ENCODE measurements around the gene FAN1. TPM values are rescaled to one million over a fixed set of nuclear protein-coding genes. Genes with fewer than 3 reads are reported as not detected.

The FAN1 gene
- total RNA-seq, 3 donors from 2014 or later, result 15.2 to 27.5 (median 20.4) TPM

DNA sequence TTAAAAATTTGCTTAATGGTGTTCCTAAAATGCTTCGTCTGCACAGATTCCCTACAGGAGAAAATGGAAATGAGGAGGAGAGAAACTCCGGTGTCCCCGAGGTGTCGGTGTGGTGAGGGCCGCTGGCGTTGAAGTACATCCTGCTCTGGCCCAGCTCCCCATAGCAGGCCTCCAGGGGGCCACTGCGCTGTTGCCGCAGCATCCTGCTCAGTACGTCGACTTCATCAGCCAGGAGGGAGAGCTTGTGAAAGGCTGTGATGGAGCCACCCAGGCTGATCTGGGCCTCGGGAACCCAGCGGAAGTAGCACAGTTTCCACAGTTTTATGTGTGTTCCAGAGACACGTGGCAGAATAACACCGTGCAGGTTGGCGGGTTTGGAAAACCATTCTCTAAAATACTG lies 37.8 kb downstream of the FAN1 start:
- H3K4me1 ChIP-seq (ENCODE audit: low read depth), result no peaks in the 10 kb centered on the region
- H3K4me3 ChIP-seq, result no peak overlapping the region
- no peak for TF ChIP-seq CTCF (IDR thresholded peaks at IDR 0.05)
- DNase-seq (no peak), ATAC-seq (no peak)
- H3K36me3 ChIP-seq (ENCODE audit: low read depth), result peaks cover 9% of the 10 kb centered on the region
- H3K9me3 ChIP-seq, result no peaks in the 10 kb centered on the region
- intact Hi-C loops (cut with DNase I, micrococcal nuclease), result no loop called here

DNA sequence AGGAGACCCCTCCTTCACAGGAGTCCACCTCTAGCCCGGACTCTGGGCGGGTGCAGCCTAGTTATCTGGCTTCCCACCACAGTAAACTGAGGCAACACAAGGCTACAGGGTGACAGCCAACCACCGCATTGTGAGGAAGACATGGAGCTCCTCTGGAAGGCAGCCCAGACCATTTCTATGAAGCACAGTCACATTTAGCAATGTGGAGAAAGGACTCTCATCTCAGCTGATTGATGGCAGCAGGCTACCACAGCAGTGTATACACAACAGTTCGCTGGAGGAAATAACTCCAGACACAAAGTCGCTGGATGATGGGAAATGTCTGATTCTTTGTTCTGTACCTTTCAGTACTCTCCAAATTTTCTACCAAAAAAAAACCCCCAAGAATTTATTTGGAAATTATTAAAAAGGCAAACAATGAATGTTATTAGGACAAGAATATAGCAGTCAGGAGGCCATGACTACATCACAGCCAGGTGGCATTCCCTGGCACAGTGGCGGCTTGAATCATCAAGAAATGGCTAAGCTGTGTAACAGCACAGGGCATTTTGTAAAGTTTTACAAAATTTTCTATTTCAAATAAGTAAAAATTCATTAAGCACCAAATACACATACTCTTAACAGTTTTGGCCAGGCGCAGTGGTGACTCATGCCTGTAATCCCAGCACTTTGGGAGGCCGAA lies 40.1 kb downstream of the FAN1 start:
- H3K9me3 ChIP-seq, result no peaks in the 10 kb centered on the region
- intact Hi-C loops (cut with DNase I, micrococcal nuclease), result no loop called here
- TF ChIP-seq CTCF (IDR thresholded peaks at IDR 0.05), result no peak
- H3K4me1 ChIP-seq (ENCODE audit: low read depth), result no peaks in the 10 kb centered on the region
- no peak overlapping the region for H3K4me3 ChIP-seq
- DNase-seq, result no peak
- peaks cover 9% of the 10 kb centered on the region for H3K36me3 ChIP-seq (ENCODE audit: low read depth)
- no peak for ATAC-seq

DNA sequence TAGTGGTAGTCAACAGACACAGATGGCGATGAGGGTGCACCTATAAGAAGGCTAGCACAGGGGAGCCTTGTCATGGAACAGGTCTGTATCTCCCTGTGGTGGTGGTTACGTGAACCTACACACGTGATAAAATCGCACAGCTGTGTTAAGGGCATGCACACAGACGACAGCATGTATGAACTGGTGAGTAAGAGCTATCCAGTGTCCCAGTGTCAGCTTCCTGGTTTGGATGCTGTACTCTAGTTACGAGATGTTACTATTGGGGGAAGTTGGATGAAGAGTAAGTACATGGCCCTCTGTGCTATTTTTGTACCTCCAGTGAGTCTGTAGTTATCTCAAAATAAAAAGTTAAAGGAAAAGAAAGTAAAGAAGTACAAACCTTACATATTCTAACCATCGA lies 49.5 kb downstream of the FAN1 start:
- no peak for TF ChIP-seq CTCF (IDR thresholded peaks at IDR 0.05)
- H3K4me1 ChIP-seq (ENCODE audit: low read depth), result no peaks in the 10 kb centered on the region
- intact Hi-C loops (cut with DNase I, micrococcal nuclease), result no loop called here
- no peaks in the 10 kb centered on the region for H3K9me3 ChIP-seq
- no peak for ATAC-seq
- H3K36me3 ChIP-seq (ENCODE audit: low read depth), result peaks cover 22% of the 10 kb centered on the region
- no peak overlapping the region for H3K4me3 ChIP-seq
- DNase-seq, result no peak

GRCh38 chr15:30953731-30954378 lies 50.1 kb downstream of the FAN1 start:
- H3K9me3 ChIP-seq, result no peaks in the 10 kb centered on the region
- ATAC-seq (peak; percentile 38), DNase-seq (no peak)
- intact Hi-C loops (cut with DNase I, micrococcal nuclease), result no loop called here
- H3K36me3 ChIP-seq (ENCODE audit: low read depth), result peaks cover 27% of the 10 kb centered on the region
- no peak overlapping the region for H3K4me3 ChIP-seq
- H3K4me1 ChIP-seq (ENCODE audit: low read depth), result no peaks in the 10 kb centered on the region
- no peak for TF ChIP-seq CTCF (IDR thresholded peaks at IDR 0.05)

DNA sequence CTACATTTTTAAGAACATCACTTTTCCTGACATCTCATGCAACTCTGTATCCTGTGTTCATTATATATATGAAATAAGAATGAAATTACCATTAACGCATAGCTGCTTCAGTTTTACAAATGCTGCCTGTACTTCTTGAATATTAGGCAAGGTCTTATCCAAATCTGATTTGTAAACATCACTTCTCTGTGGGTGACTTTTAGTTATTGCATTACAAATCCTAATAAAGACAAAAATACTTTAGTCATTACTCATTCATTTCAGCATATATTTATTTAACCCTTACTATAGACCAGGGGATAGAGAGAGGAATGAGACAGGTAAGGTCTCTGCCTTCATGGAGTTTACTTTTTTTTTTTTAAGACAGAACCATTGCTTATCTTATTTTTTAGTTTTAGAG lies 51.0 kb downstream of the FAN1 start:
- TF ChIP-seq CTCF (IDR thresholded peaks at IDR 0.05), result no peak
- DNase-seq (no peak), ATAC-seq (no peak)
- intact Hi-C loops (cut with DNase I, micrococcal nuclease), result no loop called here
- Histone ChIP-seq H3K9me3 (no peaks in the 10 kb centered on the region), H3K4me1 (ENCODE audit: low read depth) (no peaks in the 10 kb centered on the region), H3K4me3 (no peak overlapping the region), H3K36me3 (ENCODE audit: low read depth) (peaks cover 20% of the 10 kb centered on the region)

Measured in mucosa of descending colon (tissue), 3 donors.